GM18511 (cell line): ENCODE results near the gene ARHGEF16.

Source experiments
- ATAC-seq: cut with Tn5 transposase; IDR thresholded peaks from one replicate; pipeline ENCODE4 v1.9.1; 2021; ENCODE audit warnings: mild to moderate bottlenecking, moderate library complexity; ENCODE audit not compliant: unreplicated experiment

ARHGEF16 gene

GRCh38 chr1:3455670-3456448 lies 1.4 kb downstream of the ARHGEF16 start:
- no peak for ATAC-seq

GRCh38 chr1:3456449-3456963 lies 2.0 kb downstream of the ARHGEF16 start:
- ATAC-seq: no peak

GRCh38 chr1:3456964-3457909 lies 2.8 kb downstream of the ARHGEF16 start:
- no peak for ATAC-seq

DNA sequence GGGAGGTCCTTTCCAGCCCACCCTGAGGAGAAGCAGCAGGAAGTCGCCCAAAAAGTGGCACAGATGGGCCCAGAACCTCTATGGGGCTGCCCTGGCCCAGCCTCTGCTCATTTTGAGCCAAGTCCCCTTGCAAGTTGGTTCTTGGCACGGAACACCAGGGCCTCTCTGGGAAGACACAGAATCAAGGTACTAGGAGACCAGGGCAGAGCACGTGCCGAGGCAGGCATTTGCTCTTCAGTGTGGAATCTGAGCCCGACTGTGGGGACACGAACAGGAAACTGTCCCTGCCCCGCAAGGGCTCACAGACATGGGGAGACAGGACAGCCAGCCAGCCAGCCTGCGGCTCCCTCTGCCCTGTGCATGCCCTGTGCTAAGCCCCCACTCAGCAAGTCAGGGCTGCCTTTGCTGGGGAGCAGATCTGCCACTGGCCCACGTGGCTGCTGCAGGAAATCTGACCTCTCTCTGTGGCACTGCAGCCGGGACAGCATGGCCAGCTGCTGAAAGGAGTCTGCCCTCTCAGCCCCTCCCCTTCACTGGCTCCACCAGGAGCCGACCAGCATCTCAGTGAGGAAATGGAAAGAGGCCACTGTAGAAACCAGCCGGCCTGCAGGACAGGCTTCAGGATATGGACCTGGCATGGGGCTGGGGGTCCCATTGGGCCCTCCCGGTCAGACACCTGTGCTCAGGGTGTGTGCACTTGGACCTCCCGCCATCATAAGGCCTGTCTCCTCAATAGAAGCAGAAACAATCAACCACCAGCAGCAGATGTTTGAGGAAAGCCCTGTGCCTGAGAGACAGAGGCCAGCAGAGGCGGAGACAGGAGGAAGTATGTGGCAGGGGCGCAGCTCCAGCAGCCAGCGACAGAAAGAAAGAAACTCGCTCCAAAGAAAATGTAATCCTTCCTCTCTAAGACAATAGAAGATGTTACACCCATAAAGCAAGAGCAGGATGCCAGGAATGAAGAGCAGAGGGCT lies 3.7 kb downstream of the ARHGEF16 start:
- no peak for ATAC-seq

- ATAC-seq: no peak
Observed at GRCh38 chr1:3459051-3459908, 4.8 kb downstream of the ARHGEF16 start.

- no peak for ATAC-seq
Observed at GRCh38 chr1:3459940-3460671, 5.6 kb downstream of the ARHGEF16 start.

- ATAC-seq: no peak
Observed at GRCh38 chr1:3460672-3461131, 6.2 kb downstream of the ARHGEF16 start.

DNA sequence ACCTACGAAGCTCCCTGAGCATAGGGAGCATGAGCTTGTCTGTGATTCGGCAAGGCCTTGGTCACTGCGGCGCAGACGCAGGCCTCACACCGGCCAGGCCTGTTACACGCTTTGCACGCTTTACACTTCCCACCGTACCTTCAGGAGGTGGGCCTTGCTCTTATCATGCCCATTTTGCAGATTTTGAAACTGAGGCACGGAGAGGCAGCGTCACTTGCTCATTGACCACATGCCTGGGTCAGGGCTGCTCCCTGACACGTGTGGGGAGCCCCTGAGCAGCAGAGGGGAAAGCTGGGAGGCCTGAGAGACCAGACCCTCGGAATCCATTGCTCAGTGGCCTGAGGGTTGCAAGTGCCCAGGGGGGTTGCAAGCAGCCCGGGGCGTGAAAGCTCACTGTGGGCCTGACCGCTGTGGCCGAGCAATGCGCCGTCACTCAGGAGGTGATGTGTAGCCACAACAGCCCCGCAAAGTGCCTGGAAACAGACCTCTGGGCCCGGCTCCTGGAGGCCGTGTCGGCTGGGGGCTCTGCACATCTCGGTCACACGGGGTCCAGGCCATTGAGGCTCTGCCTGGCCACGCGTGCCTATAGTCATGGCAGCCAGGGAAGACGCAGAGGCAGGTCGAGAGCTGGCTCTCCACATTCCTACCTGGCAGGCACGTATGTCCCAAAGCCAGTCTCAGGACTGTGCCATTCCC lies 6.9 kb downstream of the ARHGEF16 start:
- no peak for ATAC-seq

- no peak for ATAC-seq
Observed at GRCh38 chr1:3461934-3462275, 7.4 kb downstream of the ARHGEF16 start.

- ATAC-seq: no peak
Observed at GRCh38 chr1:3462356-3463012, 8.0 kb downstream of the ARHGEF16 start.

- ATAC-seq: no peak
Observed at GRCh38 chr1:3463013-3463385, 8.5 kb downstream of the ARHGEF16 start.

DNA sequence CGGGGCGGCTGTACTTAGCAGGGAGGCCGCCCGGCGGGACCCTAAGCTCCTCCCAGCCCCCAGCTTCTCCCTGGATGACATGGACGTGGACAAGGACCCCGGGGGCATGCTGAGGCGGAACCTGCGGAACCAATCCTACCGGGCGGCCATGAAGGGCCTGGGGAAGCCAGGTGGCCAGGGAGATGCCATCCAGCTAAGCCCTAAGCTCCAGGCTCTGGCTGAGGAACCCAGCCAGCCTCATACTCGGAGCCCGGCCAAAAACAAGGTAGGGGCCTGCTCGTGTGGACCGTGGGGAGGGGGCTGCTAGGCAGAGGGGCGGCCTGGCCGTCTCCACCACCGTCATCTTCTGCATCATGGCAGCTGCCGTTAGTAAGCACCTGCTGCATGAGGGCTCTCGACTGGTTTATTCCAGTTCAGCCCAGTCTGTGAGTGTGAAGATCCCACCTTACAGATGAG lies 9.0 kb downstream of the ARHGEF16 start:
- ATAC-seq: no peak

- no peak for ATAC-seq
Observed at GRCh38 chr1:3463891-3464648, 9.6 kb downstream of the ARHGEF16 start.

- ATAC-seq: no peak
Observed at GRCh38 chr1:3464649-3465025, 10.2 kb downstream of the ARHGEF16 start.

DNA sequence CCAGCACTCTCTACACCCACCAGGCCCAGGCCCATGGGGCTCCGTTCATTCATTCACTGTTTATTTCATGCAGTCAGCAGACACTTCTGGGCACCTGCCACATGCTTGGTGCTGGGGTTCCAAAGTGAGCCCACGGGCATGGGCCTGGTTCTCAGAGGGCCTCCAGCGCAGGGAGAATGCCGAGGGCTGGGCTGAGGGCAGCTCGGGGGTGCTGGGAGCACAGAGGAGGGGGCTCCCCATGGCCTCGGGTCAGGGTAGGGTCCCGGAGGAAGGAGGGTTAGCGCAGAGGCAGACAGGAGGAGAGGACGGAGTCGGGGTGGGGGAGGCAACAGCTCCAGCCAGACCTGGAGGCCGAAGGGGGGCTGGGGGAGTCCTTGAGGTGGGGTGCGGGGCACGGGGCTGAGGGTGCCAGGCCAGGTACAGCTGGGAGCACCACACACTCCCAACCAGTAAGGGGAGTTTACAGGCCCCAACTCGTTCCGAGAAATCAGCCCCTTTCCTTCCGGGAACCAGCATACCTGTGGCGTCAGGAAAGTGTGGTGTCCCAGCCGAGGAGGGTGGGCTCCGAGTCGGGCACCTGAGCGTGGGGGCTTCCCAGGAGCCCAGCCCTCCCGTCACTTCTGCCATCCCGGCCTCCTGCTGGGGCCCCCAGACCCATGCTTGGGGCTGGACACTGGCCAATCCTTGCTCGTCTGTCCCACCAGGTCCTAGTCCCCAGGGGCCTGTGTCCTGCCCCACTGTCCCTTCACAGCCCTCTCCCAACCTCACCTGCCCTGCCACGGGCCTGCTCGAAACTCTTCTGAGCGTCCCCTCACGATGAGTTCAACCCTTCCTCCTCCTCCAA lies 10.8 kb downstream of the ARHGEF16 start:
- ATAC-seq: no peak

DNA sequence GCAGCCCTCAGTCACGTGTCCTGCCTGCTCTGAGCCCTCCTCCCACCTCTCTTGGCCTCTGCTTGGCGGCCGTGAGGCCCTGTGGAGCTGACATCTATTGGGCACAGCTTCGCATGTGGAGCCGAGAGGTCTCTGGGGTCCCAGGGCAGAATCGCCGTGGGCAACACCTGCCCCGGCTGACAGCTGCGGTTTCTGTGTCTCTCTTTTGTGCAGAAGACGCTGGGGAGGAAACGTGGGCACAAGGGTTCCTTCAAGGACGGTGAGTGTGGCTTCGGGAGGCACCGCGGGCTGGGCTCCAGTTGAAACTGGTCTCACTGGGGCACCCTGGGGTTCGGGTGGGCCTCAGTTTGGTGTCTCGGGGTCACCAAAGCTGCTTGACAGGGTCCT lies 11.5 kb downstream of the ARHGEF16 start:
- ATAC-seq: no peak
